Hepatic stellate cell (primary cell): Measurements from ENCODE around the gene ADCY2.

Experiments
- DNase-seq: peaks from one replicate; pipeline ENCODE4 v3.0.0; 2011; ENCODE audit warnings: low spot score

Gene ADCY2

GRCh38 chr5:7395947-7396712 lies at the start of gene ADCY2:
ADCY2 (plus strand) TSS chr5:7396138; CDS start chr5:7396297, 159 bp downstream.
- DNase-seq: no peak

- no peak for DNase-seq
Observed at GRCh38 chr5:7347377-7347776, 48.6 kb upstream of the ADCY2 start.

- DNase-seq: no peak
Observed at GRCh38 chr5:7348168-7348854, 47.6 kb upstream of the ADCY2 start.

- DNase-seq: no peak
Observed at GRCh38 chr5:7361593-7361992, 34.3 kb upstream of the ADCY2 start.

GRCh38 chr5:7363067-7363677 lies 32.8 kb upstream of the ADCY2 start:
- DNase-seq: no peak

- no peak for DNase-seq
Observed at GRCh38 chr5:7364226-7364875, 31.6 kb upstream of the ADCY2 start.

GRCh38 chr5:7367780-7368179 lies 28.2 kb upstream of the ADCY2 start:
- no peak for DNase-seq

- DNase-seq: no peak
Observed at GRCh38 chr5:7372399-7372798, 23.5 kb upstream of the ADCY2 start.

GRCh38 chr5:7374186-7374585 lies 21.8 kb upstream of the ADCY2 start:
- DNase-seq: no peak

GRCh38 chr5:7375457-7375856 lies 20.5 kb upstream of the ADCY2 start:
- no peak for DNase-seq

GRCh38 chr5:7376871-7377270 lies 19.1 kb upstream of the ADCY2 start:
- no peak for DNase-seq

GRCh38 chr5:7377761-7378160 lies 18.2 kb upstream of the ADCY2 start:
- DNase-seq: no peak

- DNase-seq: no peak
Observed at GRCh38 chr5:7382588-7382987, 13.3 kb upstream of the ADCY2 start.

- DNase-seq: no peak
Observed at GRCh38 chr5:7385681-7386080, 10.3 kb upstream of the ADCY2 start.

GRCh38 chr5:7388553-7388952 lies 7.4 kb upstream of the ADCY2 start:
- no peak for DNase-seq

- no peak for DNase-seq
Observed at GRCh38 chr5:7391215-7391614, 4.7 kb upstream of the ADCY2 start.

GRCh38 chr5:7391814-7392692 lies 3.9 kb upstream of the ADCY2 start:
- DNase-seq: peak; percentile 24

GRCh38 chr5:7392693-7393024 lies 3.3 kb upstream of the ADCY2 start:
- DNase-seq: no peak

- no peak for DNase-seq
Observed at GRCh38 chr5:7393921-7394799, 1.8 kb upstream of the ADCY2 start.

- DNase-seq: no peak
Observed at GRCh38 chr5:7394889-7395431, 978 bp upstream of the ADCY2 start.
